Middle frontal gyrus (tissue), 1 donor: ENCODE measurements around the gene MUSTN1.
A peak's percentile ranks its signal among the peaks of the same experiment; 100 is the strongest.

ENCODE experiments used
- DNase-seq: peaks from one replicate; pipeline ENCODE4 v3.0.0-alpha.2; 2015; ENCODE audit warnings: low spot score; ENCODE audit errors: extremely low spot score

Gene MUSTN1

GRCh38 chr3:52834871-52835501 is at the start of gene MUSTN1:
Gene MUSTN1, minus strand, starts transcription at chr3:52835019. Its CDS starts 71 bp downstream, at chr3:52834948.
- no peak for DNase-seq

GRCh38 chr3:52882377-52882776 is 47.6 kb upstream of the MUSTN1 start:
- DNase-seq = no peak

- DNase-seq = no peak
Measured at GRCh38 chr3:52881871-52882270, 47.1 kb upstream of the MUSTN1 start.

GRCh38 chr3:52880474-52880873 is 45.7 kb upstream of the MUSTN1 start:
- DNase-seq = no peak

- no peak for DNase-seq
Measured at GRCh38 chr3:52880047-52880446, 45.2 kb upstream of the MUSTN1 start.

GRCh38 chr3:52879581-52879980 is 44.8 kb upstream of the MUSTN1 start:
- no peak for DNase-seq

GRCh38 chr3:52879090-52879489 is 44.3 kb upstream of the MUSTN1 start:
- DNase-seq = no peak

GRCh38 chr3:52877085-52877484 is 42.3 kb upstream of the MUSTN1 start:
- DNase-seq = no peak

GRCh38 chr3:52874864-52875587 is 40.2 kb upstream of the MUSTN1 start:
- DNase-seq = no peak

GRCh38 chr3:52874160-52874701 is 39.4 kb upstream of the MUSTN1 start:
- DNase-seq = no peak

- no peak for DNase-seq
Measured at GRCh38 chr3:52873433-52874159, 38.8 kb upstream of the MUSTN1 start.

GRCh38 chr3:52872245-52872644 is 37.4 kb upstream of the MUSTN1 start:
- DNase-seq = no peak

GRCh38 chr3:52871761-52872160 is 36.9 kb upstream of the MUSTN1 start:
- DNase-seq = no peak

- DNase-seq = no peak
Measured at GRCh38 chr3:52870471-52870870, 35.7 kb upstream of the MUSTN1 start.

- no peak for DNase-seq
Measured at GRCh38 chr3:52866427-52866826, 31.6 kb upstream of the MUSTN1 start.

- peak; percentile 13 for DNase-seq
Measured at GRCh38 chr3:52865994-52866393, 31.2 kb upstream of the MUSTN1 start.

- DNase-seq = no peak
Measured at GRCh38 chr3:52860424-52860768, 25.6 kb upstream of the MUSTN1 start.

GRCh38 chr3:52859686-52860423 is 25.0 kb upstream of the MUSTN1 start:
- DNase-seq = no peak

GRCh38 chr3:52857864-52858263 is 23.0 kb upstream of the MUSTN1 start:
- no peak for DNase-seq

GRCh38 chr3:52857133-52857532 is 22.3 kb upstream of the MUSTN1 start:
- no peak for DNase-seq

GRCh38 chr3:52856666-52857065 is 21.8 kb upstream of the MUSTN1 start:
- no peak for DNase-seq

GRCh38 chr3:52854013-52854412 is 19.2 kb upstream of the MUSTN1 start:
- no peak for DNase-seq
